Measurements from ENCODE around the gene OTUB2. TPM values are rescaled to one million over a fixed set of nuclear protein-coding genes. Genes with fewer than 3 reads are reported as not detected.

Gene OTUB2
- total RNA-seq, 1 experiment from 2014 or later, result 0.55 TPM

DNA sequence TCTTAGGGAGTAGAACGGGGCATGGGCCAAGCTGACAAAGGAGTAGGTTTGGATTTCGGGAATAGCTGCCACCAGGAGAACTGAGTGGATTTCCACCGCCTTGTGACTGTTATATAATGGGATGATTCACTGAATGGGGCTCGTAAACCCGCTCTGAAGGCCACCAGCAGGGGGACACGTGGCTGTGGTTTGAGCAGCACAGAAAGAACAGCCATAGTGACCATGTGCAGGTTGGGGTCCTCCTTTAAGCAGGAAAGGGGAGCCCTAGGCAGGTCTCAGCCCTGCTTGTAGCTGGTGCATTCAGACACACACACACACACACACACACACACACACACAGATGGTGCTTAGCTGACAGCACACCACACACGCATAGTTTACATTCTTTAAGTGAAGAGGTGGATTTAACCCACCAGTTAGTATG, 41.1 kb upstream of the OTUB2 start:
- no TSS peak for BruUV-seq (replicated peaks)
- no peaks in the 10 kb centered on the region for H3K79me2 ChIP-seq (ENCODE audit: low read depth)
- H3K27ac ChIP-seq, result no peak overlapping the region
- no peak overlapping the region for H3K4me3 ChIP-seq
- POLR2A ChIA-PET (ENCODE audit: unreplicated experiment), result no interaction called here
- peaks cover 11% of the 10 kb centered on the region; the same call in 1 of the 2 replicates for H3K4me1 ChIP-seq (replicated peaks; ENCODE audit: insufficient read depth)
- TF ChIP-seq, protein P1, sequence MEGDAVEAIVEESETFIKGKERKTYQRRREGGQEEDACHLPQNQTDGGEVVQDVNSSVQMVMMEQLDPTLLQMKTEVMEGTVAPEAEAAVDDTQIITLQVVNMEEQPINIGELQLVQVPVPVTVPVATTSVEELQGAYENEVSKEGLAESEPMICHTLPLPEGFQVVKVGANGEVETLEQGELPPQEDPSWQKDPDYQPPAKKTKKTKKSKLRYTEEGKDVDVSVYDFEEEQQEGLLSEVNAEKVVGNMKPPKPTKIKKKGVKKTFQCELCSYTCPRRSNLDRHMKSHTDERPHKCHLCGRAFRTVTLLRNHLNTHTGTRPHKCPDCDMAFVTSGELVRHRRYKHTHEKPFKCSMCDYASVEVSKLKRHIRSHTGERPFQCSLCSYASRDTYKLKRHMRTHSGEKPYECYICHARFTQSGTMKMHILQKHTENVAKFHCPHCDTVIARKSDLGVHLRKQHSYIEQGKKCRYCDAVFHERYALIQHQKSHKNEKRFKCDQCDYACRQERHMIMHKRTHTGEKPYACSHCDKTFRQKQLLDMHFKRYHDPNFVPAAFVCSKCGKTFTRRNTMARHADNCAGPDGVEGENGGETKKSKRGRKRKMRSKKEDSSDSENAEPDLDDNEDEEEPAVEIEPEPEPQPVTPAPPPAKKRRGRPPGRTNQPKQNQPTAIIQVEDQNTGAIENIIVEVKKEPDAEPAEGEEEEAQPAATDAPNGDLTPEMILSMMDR (conservative IDR thresholded peaks at IDR 0.05), result no peak
- TF ChIP-seq EZH2 (IDR thresholded peaks at IDR 0.05; ENCODE audit: low read depth), result no peak
- no peak for DNase-seq
- H3F3A ChIP-seq (ENCODE audit: insufficient read depth, low read depth), result no peaks in the 10 kb centered on the region
- no peaks in the 10 kb centered on the region for H3K36me3 ChIP-seq (ENCODE audit: low read depth)
- H3K27me3 ChIP-seq (ENCODE audit: insufficient read depth, low read depth), result no peaks in the 10 kb centered on the region
- no peak overlapping the region for H2AFZ ChIP-seq
- CTCF ChIA-PET, result no interaction called here
- H3K9me3 ChIP-seq (ENCODE audit: insufficient read depth, low read depth), result no peaks in the 10 kb centered on the region
- no peaks in the 10 kb centered on the region for H4K20me1 ChIP-seq (ENCODE audit: insufficient read depth)
- H3K9me2 ChIP-seq (ENCODE audit: insufficient read depth), result no peaks in the 10 kb centered on the region
- no peak overlapping the region for H3K4me2 ChIP-seq
- intact Hi-C loops (cut with micrococcal nuclease; ENCODE audit: unreplicated experiment), result no loop called here

DNA sequence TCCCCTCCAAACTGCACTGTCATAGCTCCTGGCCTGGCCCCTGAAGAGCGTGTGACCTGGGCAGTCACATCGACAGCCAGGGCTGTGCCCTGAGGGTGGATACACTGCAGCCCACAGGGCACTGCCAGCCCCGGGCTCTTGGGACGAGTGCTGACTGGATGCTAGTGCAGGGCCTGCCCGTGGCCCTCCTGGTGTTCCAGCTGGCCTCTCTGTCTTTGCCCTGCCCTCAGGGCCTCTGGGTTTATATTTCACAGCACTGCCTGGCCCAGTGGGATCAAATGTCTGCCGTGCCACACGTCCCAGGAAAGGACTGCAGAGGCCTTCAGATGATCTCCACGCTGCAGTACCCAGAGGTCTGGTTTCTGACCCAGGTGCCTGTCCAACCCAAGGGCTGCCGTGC, 39.2 kb upstream of the OTUB2 start:
- no TSS peak for BruUV-seq (replicated peaks)
- no peaks in the 10 kb centered on the region for H3K27me3 ChIP-seq (ENCODE audit: insufficient read depth, low read depth)
- 0 out of 2 replicates have a peak overlapping the region, but pooled peaks have one; percentile 13 for H3K4me2 ChIP-seq
- H2AFZ ChIP-seq, result no peak overlapping the region
- peaks cover 11% of the 10 kb centered on the region; the same call in 1 of the 2 replicates for H3K4me1 ChIP-seq (replicated peaks; ENCODE audit: insufficient read depth)
- no peaks in the 10 kb centered on the region for H3K9me3 ChIP-seq (ENCODE audit: insufficient read depth, low read depth)
- no peaks in the 10 kb centered on the region for H3K36me3 ChIP-seq (ENCODE audit: low read depth)
- no peaks in the 10 kb centered on the region for H3K79me2 ChIP-seq (ENCODE audit: low read depth)
- no peak overlapping the region for H3K27ac ChIP-seq
- H3F3A ChIP-seq (ENCODE audit: insufficient read depth, low read depth), result no peaks in the 10 kb centered on the region
- no peaks in the 10 kb centered on the region for H4K20me1 ChIP-seq (ENCODE audit: insufficient read depth)
- ChIA-PET CTCF (no interaction called here), POLR2A (ENCODE audit: unreplicated experiment) (no interaction called here)
- no peaks in the 10 kb centered on the region for H3K9me2 ChIP-seq (ENCODE audit: insufficient read depth)
- intact Hi-C loops (cut with micrococcal nuclease; ENCODE audit: unreplicated experiment), result no loop called here
- H3K4me3 ChIP-seq, result no peak overlapping the region
- TF ChIP-seq EZH2 (IDR thresholded peaks at IDR 0.05; ENCODE audit: low read depth), result no peak
- TF ChIP-seq, protein P1 (conservative IDR thresholded peaks at IDR 0.05), result no peak
- DNase-seq, result peak in 1 of 2 experiments; percentile 31

DNA sequence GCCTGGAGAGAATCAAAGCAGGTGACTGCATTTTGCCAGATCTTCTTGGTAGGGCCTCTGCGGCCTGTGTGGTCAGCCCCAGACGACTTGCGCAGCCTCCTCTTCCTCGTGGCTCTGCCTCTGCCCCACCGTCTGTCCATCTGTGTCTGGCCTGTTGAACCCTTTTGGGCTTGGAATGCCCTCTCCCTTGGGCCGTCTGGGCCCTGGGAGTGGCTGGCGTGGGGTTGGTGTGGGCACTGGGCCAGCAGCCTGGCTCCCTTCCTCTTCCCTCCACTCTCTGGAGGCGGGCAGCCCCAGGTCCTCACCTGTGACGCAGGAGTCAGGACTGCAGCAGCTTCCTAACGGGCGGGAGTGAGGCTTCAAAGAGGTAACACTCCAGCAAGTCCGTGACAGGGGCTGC, 38.8 kb upstream of the OTUB2 start:
- peak in 1 of 2 experiments; percentile 17 for DNase-seq
- Histone ChIP-seq H3K36me3 (ENCODE audit: low read depth) (no peaks in the 10 kb centered on the region), H3K4me3 (no peak overlapping the region), H3K9me3 (ENCODE audit: insufficient read depth, low read depth) (no peaks in the 10 kb centered on the region), H2AFZ (no peak overlapping the region), H3K4me2 (0 out of 2 replicates have a peak overlapping the region, but pooled peaks have one; percentile 13), H3K9me2 (ENCODE audit: insufficient read depth) (no peaks in the 10 kb centered on the region), H3K79me2 (ENCODE audit: low read depth) (no peaks in the 10 kb centered on the region), H3K27me3 (ENCODE audit: insufficient read depth, low read depth) (no peaks in the 10 kb centered on the region), H3F3A (ENCODE audit: insufficient read depth, low read depth) (no peaks in the 10 kb centered on the region), H4K20me1 (ENCODE audit: insufficient read depth) (no peaks in the 10 kb centered on the region), H3K4me1 (replicated peaks; ENCODE audit: insufficient read depth) (peaks cover 11% of the 10 kb centered on the region; the same call in 1 of the 2 replicates), H3K27ac (no peak overlapping the region)
- BruUV-seq (replicated peaks), result no TSS peak
- TF ChIP-seq, protein P1 (conservative IDR thresholded peaks at IDR 0.05), result no peak
- no peak for TF ChIP-seq EZH2 (IDR thresholded peaks at IDR 0.05; ENCODE audit: low read depth)
- CTCF ChIA-PET, result no interaction called here
- POLR2A ChIA-PET (ENCODE audit: unreplicated experiment), result no interaction called here
- intact Hi-C loops (cut with micrococcal nuclease; ENCODE audit: unreplicated experiment), result no loop called here
